Stimulated activated CD4-positive, alpha-beta T cell treated with anti-CD3 and anti-CD28 coated beads, Interleukin-1b, Interleukin-23, amount 100 ng/mL, for 1 hour (primary cell): ENCODE results near the gene FAM78A.
"Not testable (repeated sequence)": the region's sequence is repeated elsewhere in the genome, so short reads cannot be mapped to it uniquely, and the experiment has no call there.

Experiments used
- DNase-seq, 2 donors: peaks; one replicate each; pipeline ENCODE4 v3.0.0-alpha.2; 2020; ENCODE audit warnings: low read depth in 2 of 2

The FAM78A gene

DNA sequence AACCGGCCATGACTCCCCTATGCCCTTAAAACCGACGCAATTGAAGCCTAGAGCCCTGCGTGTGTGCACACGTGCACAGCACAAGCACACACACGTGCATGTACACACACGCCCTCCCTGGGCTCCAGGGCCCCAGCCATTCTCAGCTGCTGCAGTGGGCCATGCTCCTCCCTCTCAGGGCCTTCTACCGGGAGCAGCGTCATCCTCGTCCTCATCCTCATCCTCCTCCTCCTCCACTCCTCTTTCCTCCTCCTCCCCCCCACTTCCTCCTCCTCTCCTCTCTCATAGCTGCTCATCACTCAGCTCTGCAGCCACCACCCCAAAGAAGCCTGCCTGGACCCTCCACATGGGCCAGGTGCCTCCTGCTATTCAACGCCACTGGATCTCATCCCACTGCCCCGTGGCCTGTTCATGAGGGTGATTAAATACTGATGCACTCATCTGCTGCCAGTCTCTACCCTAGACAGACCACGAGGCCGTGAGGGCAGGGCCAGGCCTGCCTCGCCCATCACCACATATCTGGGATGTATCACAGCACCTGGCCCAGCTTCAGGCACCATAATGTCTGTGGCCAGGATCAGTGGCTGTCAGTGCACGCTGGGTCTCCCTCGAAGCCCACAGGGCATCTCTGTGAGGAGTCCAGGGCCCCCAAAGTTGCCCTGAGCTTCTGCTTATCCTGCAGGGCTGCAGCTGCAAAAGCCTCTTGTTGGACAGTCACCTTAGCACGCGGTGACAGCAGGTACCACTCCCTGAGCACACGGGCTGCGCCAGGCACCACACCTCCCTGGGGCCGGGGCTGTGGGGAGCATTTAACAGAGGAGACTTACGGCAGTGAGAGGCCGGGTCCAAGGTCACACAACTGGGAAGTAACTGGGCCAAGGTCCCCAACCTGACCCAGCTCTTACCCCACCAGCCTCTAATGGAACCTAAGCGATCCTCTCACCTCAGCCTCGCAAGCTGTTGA is 9.8 kb downstream of the FAM78A start:
- DNase-seq: no peak

DNA sequence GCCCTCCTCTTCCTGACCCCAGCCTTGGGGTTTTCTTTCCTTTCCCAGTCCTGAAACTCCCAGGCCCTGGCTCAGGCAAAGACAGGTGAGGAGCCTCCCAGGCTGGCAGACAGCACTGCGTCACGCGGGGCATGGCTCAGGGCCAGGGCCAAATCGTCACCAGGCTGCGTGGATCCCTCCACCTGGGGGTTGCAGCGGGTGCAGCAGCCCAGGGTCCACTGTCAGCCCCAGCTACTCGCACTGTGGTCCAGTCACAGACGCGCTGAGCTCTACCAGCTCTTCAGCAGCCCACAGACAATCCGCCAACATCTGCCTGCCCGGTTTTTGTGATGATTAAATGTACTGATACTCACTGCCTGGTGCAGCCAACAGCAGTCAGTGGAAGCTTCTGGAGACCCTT is 12.1 kb downstream of the FAM78A start:
- DNase-seq: no peak

- DNase-seq: no peak
Measured at GRCh38 chr9:131263701-131264100, 12.6 kb downstream of the FAM78A start.

GRCh38 chr9:131263033-131263343 is 13.3 kb downstream of the FAM78A start:
- not testable (repeated sequence) for DNase-seq

DNA sequence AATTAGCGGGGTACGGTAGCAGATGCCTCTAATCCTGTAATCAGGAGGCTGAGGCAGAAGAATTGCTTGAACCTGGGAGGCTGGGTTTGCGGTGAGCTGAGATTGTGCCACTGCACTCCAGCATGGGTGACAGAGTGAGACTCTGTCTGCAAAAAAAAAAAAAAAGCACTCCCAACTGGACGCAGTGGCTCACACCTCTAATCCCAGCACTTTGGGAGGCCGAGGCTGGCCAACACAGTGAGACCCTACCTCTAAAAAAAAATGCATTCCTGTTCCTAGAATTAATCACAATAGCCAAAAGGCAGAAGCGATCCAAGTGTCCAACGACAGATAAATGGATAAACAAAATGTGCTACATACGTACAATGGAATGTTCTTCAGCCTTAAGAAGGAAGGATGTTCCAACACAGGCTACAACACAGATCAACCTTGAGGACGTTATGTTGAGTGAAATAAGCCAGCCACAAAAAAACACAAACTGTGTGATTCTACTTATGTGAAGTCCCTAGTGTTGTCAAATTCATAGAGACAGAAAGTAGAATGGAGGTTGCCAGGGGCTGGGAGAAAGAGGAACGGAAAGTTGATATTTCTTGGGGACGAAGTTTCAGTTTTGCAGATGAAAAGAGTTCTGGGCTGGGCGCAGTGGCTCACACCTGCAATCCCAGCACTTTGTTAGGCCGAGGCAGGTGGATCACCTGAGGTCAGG is 13.8 kb downstream of the FAM78A start:
- DNase-seq: no peak

DNA sequence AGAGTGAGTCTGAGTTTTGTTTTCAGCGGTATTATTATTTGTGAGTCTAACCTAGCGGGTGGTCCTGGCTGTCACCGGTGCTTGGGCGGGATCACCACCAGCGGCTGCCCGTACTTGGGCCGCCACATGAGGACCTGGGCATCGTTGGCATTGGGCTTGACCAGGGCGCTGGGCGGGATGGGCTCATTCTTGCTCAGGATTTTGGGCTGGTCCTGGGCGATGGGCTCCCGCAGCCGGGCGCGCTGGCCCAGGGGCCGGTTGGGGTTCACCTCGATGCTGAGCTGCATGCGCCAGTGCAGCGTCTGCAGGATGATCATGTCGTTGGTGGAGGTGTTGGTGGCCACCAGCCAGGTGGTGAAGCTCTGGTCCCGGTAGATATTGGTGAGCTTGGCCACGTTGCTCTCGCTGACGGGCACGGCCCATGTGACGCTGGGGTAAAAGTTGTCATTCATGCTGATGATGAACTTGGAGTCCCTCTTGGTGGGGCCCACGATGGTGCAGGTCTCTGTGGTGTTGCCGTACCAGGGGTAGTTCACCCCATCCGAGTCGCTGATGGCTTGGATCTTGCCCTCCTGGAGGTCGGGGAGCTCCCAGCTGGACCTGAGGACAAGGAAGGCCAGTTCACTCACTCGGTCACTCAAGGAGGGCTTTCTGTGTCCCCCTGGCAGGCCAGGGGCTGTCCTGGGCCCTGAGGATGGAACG is 15.4 kb downstream of the FAM78A start:
- DNase-seq: no peak

GRCh38 chr9:131259916-131260597 is 16.3 kb downstream of the FAM78A start:
- no peak for DNase-seq

- DNase-seq: no peak
Measured at GRCh38 chr9:131259432-131259898, 16.8 kb downstream of the FAM78A start.

DNA sequence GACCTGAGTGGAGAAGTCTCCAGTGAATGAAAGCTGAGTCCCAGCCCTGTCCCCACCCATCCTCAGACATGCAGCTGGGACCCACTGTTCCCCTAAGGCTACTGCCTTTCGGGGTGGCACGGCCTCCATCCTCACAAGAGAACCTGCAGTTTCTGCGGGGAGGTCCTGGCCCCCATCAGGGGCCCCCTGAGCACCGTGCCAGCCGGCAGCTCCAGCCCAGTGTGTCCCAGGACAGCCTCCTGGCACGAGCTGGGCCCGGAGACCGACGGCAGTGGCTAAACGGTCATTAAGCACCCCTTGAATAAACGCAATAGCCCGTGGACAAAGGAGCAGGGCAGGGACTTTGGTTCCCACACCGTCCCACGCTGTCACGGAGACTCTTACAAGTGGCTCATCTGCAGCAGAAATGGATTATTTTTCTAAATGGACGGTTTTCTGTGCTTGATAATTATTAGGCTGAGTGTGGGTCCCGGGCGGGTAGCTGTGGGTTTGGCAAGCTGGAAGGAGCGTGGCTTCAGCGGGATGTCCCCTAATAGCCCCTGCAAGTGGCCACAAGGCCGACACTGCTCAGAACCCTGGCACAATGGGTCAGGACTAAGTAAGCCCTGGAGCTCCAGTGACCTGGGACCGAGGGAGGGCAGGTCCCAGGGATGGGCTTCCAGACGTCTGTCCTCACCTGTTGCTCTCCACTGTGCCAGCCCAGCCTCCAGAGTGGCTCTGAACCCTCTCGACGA is 17.4 kb downstream of the FAM78A start:
- no peak for DNase-seq

DNA sequence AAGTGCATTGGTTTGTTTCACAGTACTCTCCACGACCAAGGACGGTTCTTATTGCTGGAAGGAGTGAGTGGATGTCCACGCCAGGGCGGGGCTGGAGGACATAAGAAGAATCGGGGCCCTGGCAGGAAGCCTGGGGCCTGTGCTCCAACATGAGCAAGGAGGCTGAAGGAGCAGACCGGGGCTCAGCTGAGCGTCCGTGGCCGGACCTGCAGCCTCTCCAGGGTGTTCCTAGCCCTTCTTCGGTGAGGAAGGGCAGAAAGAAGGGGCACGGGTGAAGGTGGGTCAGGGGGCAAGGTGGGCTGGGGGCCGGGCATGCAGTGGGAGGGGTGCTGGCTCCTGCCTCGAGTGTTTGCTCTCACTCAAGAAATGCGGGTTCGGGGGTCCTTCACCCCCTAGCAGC is 18.1 kb downstream of the FAM78A start:
- DNase-seq: no peak

DNA sequence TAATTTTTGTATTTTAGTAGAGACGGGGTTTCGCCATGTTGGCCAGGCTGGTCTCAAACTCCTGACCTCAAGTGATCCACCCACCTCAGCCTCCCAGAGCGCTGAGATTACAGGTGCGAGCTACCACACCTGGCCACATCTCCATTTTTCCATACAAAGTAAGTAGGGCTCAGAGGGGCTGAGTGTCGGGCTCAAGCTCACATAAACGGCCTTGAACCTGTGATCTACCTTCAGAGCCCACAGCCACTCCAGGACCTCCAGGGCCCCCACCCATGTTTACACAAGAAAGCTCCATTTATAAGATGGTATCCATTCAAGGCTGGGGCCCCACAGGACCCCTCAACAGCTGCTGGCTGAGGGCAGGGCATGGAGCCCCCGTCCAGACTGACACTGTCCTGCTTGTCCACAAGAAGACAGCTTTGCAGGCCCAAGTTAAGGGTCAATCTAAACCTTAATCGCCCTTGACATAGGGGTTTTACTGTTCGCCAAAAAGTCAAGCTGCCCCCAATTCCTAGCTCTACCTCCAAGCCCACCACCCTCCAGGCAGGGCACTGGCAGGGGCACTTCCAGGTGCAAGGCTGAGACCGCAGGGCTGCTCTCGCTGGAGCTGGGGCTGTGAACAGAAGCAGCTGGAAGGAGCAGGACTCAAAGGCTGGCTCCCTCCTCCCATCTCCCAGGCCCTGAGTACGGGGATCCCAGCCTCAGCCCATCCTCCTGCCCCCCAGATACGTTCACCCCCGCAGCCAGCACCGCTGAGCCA is 18.9 kb downstream of the FAM78A start:
- no peak for DNase-seq

DNA sequence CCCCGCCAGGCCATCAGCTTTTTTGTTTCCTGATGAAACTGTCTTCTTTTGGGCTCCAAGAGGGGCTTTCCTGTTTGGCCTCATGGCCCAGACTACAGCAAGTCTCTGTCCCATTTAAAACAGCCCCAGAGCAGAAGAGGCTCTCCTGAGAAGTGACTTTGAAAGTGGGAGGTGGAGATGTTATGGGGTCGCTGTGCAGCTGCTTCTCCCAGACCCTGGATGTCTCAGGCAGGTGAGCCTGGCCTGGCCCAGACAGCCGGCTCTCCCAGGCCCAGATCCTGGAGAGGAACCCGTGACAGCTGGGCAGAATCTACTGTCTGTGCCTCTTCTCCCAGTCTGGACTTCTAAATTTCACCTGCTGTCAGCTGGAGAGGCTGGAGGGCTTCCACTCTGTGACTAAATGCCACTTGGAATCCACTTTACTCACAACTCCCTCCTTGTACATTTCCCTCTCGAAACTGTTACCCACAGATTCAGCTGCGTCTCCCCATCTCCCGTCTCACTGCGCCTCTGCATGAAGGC is 20.6 kb downstream of the FAM78A start:
- DNase-seq: no peak

- no peak for DNase-seq
Measured at GRCh38 chr9:131254626-131255025, 21.7 kb downstream of the FAM78A start.

- no peak for DNase-seq
Measured at GRCh38 chr9:131253891-131254491, 22.3 kb downstream of the FAM78A start.

GRCh38 chr9:131252120-131252519 is 24.2 kb downstream of the FAM78A start:
- DNase-seq: no peak

DNA sequence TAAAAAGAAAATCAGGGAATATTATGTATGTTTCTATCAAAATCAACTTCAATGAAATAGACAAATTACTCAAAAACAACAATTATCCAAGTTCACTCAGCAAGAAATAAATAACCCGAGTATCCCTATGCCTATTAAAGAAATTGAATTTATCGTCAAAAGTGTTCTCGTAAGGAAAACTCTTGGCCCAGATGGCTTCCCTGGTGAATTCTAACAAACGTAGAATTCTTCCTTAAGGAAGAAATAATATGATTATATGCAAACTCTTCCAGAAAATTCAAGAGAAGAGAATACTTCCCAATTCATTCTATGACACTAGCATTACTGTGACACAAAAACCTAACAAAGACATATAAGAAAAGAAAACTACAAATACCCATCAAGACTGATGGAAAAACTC is 29.7 kb downstream of the FAM78A start:
- no peak for DNase-seq

DNA sequence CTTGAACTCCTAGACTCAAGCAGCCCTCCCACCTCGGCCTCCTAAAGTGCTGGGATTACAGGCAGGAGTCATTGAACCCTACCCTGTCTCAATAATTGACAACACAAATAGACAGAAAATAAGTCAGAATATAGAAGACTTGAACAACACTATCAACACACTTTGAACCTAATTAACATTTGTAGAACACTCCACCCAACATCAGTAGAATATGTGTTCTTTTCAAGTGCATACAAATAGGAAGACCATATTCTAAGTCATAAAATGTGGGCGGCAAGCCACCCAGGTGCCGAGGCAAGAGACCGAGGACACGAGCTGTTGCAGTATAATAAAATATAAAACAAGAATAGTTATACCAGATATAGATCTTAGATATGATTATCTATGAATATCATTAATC is 32.0 kb downstream of the FAM78A start:
- not testable (repeated sequence) for DNase-seq

- no peak for DNase-seq
Measured at GRCh38 chr9:131240047-131240921, 36.0 kb downstream of the FAM78A start.
